ENCODE data around the gene GRAMD1A. TPM values are rescaled to one million over a fixed set of nuclear protein-coding genes. Genes with fewer than 3 reads are reported as not detected.
"Not testable (repeated sequence)": the region's sequence is repeated elsewhere in the genome, so short reads cannot be mapped to it uniquely, and the experiment has no call there.

GRAMD1A gene
- polyA plus RNA-seq, 6 donors from 2014 or later = 10.4 to 29.3 (median 12.3) TPM

DNA sequence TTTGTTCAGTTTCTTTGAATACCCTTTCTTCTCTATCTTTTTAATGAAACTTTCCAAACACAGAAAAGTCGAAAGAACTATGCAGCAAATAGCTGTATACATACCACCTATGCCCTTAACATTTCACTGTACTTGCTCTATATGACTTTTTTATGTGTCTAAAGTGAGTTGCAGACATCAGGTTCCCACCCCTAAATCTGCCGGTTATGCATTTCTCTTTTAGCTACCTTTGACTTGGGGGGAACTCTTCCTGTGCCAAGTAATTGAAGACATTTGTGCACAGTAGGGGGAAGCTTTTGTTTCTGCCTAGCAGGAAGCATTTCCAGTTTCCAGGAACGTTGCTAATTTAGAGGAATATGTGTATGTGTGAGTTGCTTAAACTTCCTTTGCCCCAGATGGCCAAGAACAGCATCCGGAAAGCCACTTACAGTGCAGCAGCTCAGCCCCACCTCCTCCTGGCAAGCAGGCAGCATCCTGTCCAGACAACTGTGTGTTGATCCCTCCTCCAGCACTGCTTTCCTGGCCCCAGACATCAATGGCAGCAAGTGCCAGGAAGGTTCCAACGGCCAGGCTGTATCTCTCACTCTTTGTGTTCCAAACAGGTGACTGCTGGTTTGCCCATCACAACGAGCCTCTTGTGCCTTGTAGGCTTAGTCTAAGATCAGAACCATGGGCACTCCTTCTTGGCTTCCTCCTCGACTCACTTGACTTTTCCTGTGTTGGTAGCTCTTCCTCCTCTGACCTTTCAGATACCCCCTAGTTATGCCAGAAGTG lies 14.7 kb upstream of the GRAMD1A start:
- DNase-seq (no peak), ATAC-seq (ENCODE audit: low read depth in 2 of 2) (no peak)
- Mint-ChIP-seq H3K4me1 (peaks cover 4 to 12% (median 5%) of the 10 kb centered on the region in 3 donors), H3K27ac (peak overlapping the region in 3 of 6 donors; percentile 2 to 29 (median 27)), H3K27me3 (peaks cover 0 to 5% (median 0%) of the 10 kb centered on the region in 3 donors), H3K4me3 (no peak overlapping the region), H3K9me3 (peaks cover 0 to 3% (median 0%) of the 10 kb centered on the region in 7 donors), H3K36me3 (no peaks in the 10 kb centered on the region)

GRCh38 chr19:34988119-34988518 lies 12.0 kb upstream of the GRAMD1A start:
- H3K4me3 Mint-ChIP-seq = no peak overlapping the region
- DNase-seq (no peak), ATAC-seq (ENCODE audit: low read depth in 2 of 2) (no peak)
- no peak overlapping the region for H3K27ac Mint-ChIP-seq
- no peaks in the 10 kb centered on the region for H3K36me3 Mint-ChIP-seq
- peaks cover 0 to 3% (median 0%) of the 10 kb centered on the region in 7 donors for H3K9me3 Mint-ChIP-seq
- H3K27me3 Mint-ChIP-seq = peaks cover 0 to 5% (median 0%) of the 10 kb centered on the region in 3 donors
- peaks cover 4 to 12% (median 5%) of the 10 kb centered on the region in 3 donors for H3K4me1 Mint-ChIP-seq

GRCh38 chr19:34989298-34989697 lies 10.8 kb upstream of the GRAMD1A start:
- Mint-ChIP-seq H3K4me1 (peaks cover 4 to 9% (median 5%) of the 10 kb centered on the region in 3 donors), H3K4me3 (no peak overlapping the region), H3K36me3 (no peaks in the 10 kb centered on the region), H3K27ac (no peak overlapping the region), H3K9me3 (peaks cover 0 to 1% (median 0%) of the 10 kb centered on the region in 7 donors), H3K27me3 (peaks cover 0 to under 1% (median 0%) of the 10 kb centered on the region in 3 donors)
- no peak for ATAC-seq (ENCODE audit: low read depth in 2 of 2)
- no peak for DNase-seq

DNA sequence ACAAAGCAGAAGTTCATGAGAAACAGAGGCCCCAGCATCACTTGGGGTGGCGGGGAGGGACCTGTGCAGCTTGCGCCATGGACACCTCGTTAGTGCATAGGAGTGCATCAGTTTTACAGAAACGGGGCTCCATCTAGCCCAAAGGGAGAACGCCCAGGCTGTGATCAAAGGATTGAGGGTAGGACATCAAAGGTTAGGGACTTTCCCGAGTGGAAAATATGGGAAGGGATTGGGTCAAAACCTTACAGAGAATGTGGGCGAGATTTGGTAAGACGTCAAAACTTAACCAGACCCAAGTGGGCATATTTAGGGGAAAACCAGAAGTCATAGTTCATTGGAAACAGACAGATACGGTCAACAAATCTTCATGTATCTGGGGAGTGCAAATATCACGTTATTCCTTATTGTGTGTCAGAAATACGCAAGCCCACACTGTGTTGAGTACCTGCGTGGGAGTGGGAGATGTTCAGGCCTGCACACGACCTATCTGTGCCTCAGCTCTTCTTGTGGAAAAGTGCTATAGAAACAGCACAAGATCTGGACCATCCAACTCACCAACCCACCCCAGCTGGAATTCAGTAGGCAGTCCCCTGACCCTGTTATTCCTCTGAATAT lies 9.4 kb upstream of the GRAMD1A start:
- Mint-ChIP-seq H3K36me3 (no peaks in the 10 kb centered on the region), H3K4me3 (no peak overlapping the region), H3K27me3 (no peaks in the 10 kb centered on the region), H3K9me3 (peaks cover 0 to 1% (median 0%) of the 10 kb centered on the region in 7 donors), H3K4me1 (peaks cover under 1 to 3% (median 2%) of the 10 kb centered on the region in 3 donors), H3K27ac (peak overlapping the region in 1 of 6 donors; percentile 10)
- no peak for DNase-seq
- no peak for ATAC-seq (ENCODE audit: low read depth in 2 of 2)

DNA sequence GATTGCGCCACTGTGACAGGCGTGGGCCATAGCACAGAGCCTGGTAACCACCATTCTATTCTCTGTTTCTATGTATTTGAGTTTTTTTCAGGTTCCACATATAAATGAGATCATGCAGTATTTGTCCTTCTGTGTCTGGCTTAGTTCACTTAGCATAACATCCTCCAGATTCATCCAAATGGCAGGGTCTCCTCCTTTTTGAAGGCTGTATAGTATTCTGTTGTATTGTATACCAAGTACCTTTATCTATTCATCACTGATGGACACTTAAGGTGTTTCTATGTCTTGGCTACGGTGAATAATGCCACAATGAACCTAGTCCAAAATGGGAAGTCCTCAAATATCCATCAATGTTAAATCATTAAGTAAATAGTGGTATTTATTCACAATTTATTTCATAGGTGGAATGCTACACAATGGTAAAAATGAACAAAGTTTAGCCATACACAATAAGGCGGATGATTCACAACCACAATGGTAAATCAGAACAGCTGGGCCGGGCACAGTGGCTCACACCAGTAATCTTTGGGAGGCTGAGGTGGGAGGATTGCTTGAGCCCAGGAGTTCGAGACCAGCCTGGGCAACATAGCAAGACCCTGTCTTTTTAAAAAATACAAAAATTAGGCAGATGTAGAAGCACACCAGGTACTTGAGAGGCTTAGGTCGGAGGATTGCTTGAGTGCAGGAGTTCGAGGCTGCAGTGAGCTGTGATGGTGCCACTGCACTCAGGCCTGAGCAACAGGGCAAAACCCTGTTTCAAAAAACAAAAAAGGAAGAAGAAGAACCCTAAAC lies 8.4 kb upstream of the GRAMD1A start:
- H3K36me3 Mint-ChIP-seq = no peaks in the 10 kb centered on the region
- no peaks in the 10 kb centered on the region for H3K27me3 Mint-ChIP-seq
- H3K27ac Mint-ChIP-seq = peak overlapping the region in 1 of 6 donors; percentile 8
- H3K4me1 Mint-ChIP-seq = peaks cover 0 to under 1% (median 0%) of the 10 kb centered on the region in 3 donors
- peaks cover 0 to 1% (median 0%) of the 10 kb centered on the region in 7 donors for H3K9me3 Mint-ChIP-seq
- H3K4me3 Mint-ChIP-seq = peak overlapping the region in 1 of 8 donors; percentile 37
- ATAC-seq (ENCODE audit: low read depth in 2 of 2) = no peak
- no peak for DNase-seq

- not testable (repeated sequence) for H3K4me3 Mint-ChIP-seq, DNase-seq
These were observed 7.5 kb upstream of the GRAMD1A start for GRCh38 chr19:34992582-34992981.

GRCh38 chr19:34994286-34994642 lies 5.9 kb upstream of the GRAMD1A start:
- no peak overlapping the region for H3K27ac Mint-ChIP-seq
- no peak overlapping the region for H3K4me3 Mint-ChIP-seq
- H3K27me3 Mint-ChIP-seq = no peaks in the 10 kb centered on the region
- H3K36me3 Mint-ChIP-seq = no peaks in the 10 kb centered on the region
- DNase-seq (no peak), ATAC-seq (ENCODE audit: low read depth in 2 of 2) (no peak)
- H3K4me1 Mint-ChIP-seq = peaks cover 18 to 26% (median 25%) of the 10 kb centered on the region in 3 donors
- peaks cover 0 to 1% (median 0%) of the 10 kb centered on the region in 7 donors for H3K9me3 Mint-ChIP-seq

More at GRCh38 chr19:34992582-34992981, 7.5 kb upstream of the GRAMD1A start:
- ATAC-seq (ENCODE audit: low read depth in 2 of 2); H3K9me3 Mint-ChIP-seq; H3K27me3 Mint-ChIP-seq; H3K27ac Mint-ChIP-seq; H3K4me1 Mint-ChIP-seq; H3K36me3 Mint-ChIP-seq: not testable (repeated sequence)

DNA sequence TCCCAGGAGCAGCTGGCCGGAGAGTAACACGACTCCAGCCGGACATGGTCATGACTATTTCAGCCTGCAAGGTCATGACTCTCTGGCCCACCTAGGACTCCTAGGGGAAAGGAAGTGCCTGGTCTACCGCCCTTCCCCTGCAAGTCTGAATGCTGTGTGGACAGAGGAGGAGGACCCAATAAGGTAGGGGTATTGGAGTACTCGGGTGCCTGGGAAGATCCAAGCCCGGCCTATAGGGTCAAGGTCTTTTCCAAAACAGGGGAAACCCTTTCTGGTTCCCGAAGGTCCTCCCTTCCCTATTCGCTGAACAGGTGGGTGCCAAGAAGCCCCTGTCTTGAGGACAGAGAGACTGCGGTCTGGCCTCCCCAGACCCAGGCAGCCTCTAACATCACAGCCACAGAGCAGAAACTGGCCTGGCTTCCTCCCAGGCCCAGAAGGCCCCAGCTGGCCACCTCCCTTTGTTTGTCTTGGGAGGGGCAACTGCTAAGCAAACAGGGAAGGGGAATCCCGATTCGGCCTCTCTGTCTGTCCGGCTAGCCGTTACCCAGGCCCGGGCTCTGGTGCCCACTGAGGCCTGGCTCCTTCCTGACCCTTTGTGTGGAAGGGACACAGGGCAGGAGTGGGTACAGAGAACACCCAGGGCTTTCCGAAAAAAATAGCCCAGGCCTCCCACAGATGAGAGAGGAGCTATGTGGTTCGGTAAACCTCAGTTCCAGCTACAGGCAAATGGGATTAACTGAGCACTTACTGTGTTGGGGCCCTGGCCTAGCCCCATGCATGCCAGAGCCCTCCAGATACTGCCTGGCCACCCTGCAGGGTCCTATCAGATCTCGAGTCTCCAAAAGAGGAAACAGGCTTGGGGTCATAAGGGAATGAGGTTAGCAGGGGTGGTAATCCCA lies 5.2 kb upstream of the GRAMD1A start:
- Mint-ChIP-seq H3K9me3 (peaks cover 0 to 1% (median 0%) of the 10 kb centered on the region in 7 donors), H3K27me3 (no peaks in the 10 kb centered on the region), H3K36me3 (no peaks in the 10 kb centered on the region), H3K27ac (no peak overlapping the region), H3K4me1 (peaks cover 20 to 31% (median 30%) of the 10 kb centered on the region in 3 donors), H3K4me3 (no peak overlapping the region)
- no peak for ATAC-seq (ENCODE audit: low read depth in 2 of 2)
- DNase-seq = no peak

DNA sequence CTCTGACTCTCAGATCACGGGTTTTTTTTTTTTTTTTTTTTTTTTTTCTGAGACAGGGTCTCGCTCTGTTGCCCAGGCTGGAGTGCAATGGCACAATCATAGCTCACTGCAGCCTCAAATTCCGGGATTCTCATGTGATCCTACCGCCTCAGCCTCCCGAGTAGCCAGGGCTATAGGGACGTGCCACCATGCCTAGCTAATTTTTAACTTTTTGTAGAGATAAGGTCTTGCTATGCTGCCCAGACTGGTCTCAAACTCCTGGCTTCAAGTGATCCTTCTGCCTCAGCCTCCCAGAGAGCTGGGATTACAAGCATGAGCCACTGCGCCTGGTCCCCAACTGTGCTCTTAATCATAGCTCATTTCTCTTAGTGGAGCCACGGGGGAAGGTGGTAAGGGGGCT lies 4.6 kb upstream of the GRAMD1A start:
- no peak overlapping the region for H3K27ac Mint-ChIP-seq
- H3K36me3 Mint-ChIP-seq = no peaks in the 10 kb centered on the region
- ATAC-seq (ENCODE audit: low read depth in 2 of 2) = no peak
- peaks cover 23 to 33% (median 30%) of the 10 kb centered on the region in 3 donors for H3K4me1 Mint-ChIP-seq
- H3K27me3 Mint-ChIP-seq = no peaks in the 10 kb centered on the region
- no peak overlapping the region for H3K4me3 Mint-ChIP-seq
- H3K9me3 Mint-ChIP-seq = peaks cover 0 to 1% (median 0%) of the 10 kb centered on the region in 7 donors
- DNase-seq = no peak

DNA sequence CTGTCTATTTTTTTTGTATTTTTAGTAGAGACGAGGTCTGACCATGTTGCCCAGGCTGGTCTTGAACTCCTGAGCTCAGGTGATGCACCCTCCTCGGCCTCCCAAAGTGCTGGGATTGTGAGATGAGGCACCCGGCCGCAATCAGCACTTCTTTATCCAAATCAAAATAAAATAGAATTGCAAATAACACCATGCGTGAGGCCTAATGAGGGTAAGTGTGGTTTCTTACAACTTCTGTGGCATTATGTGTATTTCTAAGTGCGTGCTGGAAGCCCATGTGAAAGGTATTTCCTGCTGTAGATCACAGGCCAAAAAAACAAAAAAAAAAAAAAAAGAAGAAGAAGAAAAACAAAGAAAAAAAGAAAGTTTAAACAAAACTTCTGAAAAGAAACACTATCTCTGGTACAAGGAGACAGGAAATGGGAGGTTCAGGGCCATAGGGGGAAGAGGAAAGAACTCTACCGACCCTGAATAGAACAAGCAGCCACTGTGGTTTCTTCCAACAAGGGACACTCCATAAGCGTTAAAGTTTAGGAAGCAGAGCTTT lies 3.0 kb upstream of the GRAMD1A start:
- no peak for ATAC-seq (ENCODE audit: low read depth in 2 of 2)
- Mint-ChIP-seq H3K27ac (peak overlapping the region; percentile 57 to 94 (median 89)), H3K4me3 (peak overlapping the region; percentile 57 to 91 (median 72)), H3K36me3 (no peaks in the 10 kb centered on the region), H3K9me3 (no peaks in the 10 kb centered on the region), H3K4me1 (peaks cover 37 to 48% (median 43%) of the 10 kb centered on the region in 3 donors), H3K27me3 (no peaks in the 10 kb centered on the region)
- no peak for DNase-seq

GRCh38 chr19:34998224-34998623 lies 1.9 kb upstream of the GRAMD1A start:
- not testable (repeated sequence) for ATAC-seq (ENCODE audit: low read depth in 2 of 2); H3K27me3 Mint-ChIP-seq
- H3K27ac Mint-ChIP-seq = peak overlapping the region in 4 of 6 donors; percentile 80 to 94 (median 89)

GRCh38 chr19:34998777-34999497 lies 1.2 kb upstream of the GRAMD1A start:
- peak overlapping the region; percentile 83 to 93 (median 88) for H3K4me3 Mint-ChIP-seq
- DNase-seq (no peak), ATAC-seq (ENCODE audit: low read depth in 2 of 2) (no peak)
- no peaks in the 10 kb centered on the region for H3K36me3 Mint-ChIP-seq
- peak overlapping the region; percentile 45 to 98 (median 87) for H3K27ac Mint-ChIP-seq
- H3K9me3 Mint-ChIP-seq = no peaks in the 10 kb centered on the region
- H3K4me1 Mint-ChIP-seq = peaks cover 54 to 65% (median 61%) of the 10 kb centered on the region in 3 donors
- no peaks in the 10 kb centered on the region for H3K27me3 Mint-ChIP-seq

More at GRCh38 chr19:34998224-34998623, 1.9 kb upstream of the GRAMD1A start:
- H3K9me3 Mint-ChIP-seq, DNase-seq, H3K36me3 Mint-ChIP-seq: not testable (repeated sequence)
- H3K4me3 Mint-ChIP-seq = peak overlapping the region; percentile 47 to 92 (median 85)
- H3K4me1 Mint-ChIP-seq = peaks cover 47 to 58% (median 54%) of the 10 kb centered on the region in 3 donors
